GM19452 (cell line): ENCODE results near the gene ENTPD5.
"Not testable (repeated sequence)": the region's sequence is repeated elsewhere in the genome, so short reads cannot be mapped to it uniquely, and the experiment has no call there.

Experiments used
- ATAC-seq: cut with Tn5 transposase; IDR thresholded peaks from one replicate; pipeline ENCODE4 v1.9.1; 2021; ENCODE audit not compliant: unreplicated experiment

The ENTPD5 gene

GRCh38 chr14:74005664-74006063 lies 13.4 kb downstream of the ENTPD5 start:
- ATAC-seq = not testable (repeated sequence)

- ATAC-seq = no peak
Observed at GRCh38 chr14:73998726-73999125, 20.4 kb downstream of the ENTPD5 start.

GRCh38 chr14:73997944-73998447 lies 21.1 kb downstream of the ENTPD5 start:
- no peak for ATAC-seq

- ATAC-seq = no peak
Observed at GRCh38 chr14:73997108-73997943, 21.8 kb downstream of the ENTPD5 start.

- no peak for ATAC-seq
Observed at GRCh38 chr14:73996731-73997107, 22.4 kb downstream of the ENTPD5 start.

- ATAC-seq = no peak
Observed at GRCh38 chr14:73995977-73996378, 23.1 kb downstream of the ENTPD5 start.

- not testable (repeated sequence) for ATAC-seq
Observed at GRCh38 chr14:73994926-73995325, 24.2 kb downstream of the ENTPD5 start.

GRCh38 chr14:73991092-73991491 lies 28.0 kb downstream of the ENTPD5 start:
- ATAC-seq = no peak

GRCh38 chr14:73988656-73989055 lies 30.4 kb downstream of the ENTPD5 start:
- not testable (repeated sequence) for ATAC-seq

GRCh38 chr14:73988065-73988464 lies 31.0 kb downstream of the ENTPD5 start:
- ATAC-seq = no peak

GRCh38 chr14:73977896-73978295 lies 41.2 kb downstream of the ENTPD5 start:
- no peak for ATAC-seq

- ATAC-seq = no peak
Observed at GRCh38 chr14:73976125-73976524, 43.0 kb downstream of the ENTPD5 start.

- no peak for ATAC-seq
Observed at GRCh38 chr14:73973497-73973896, 45.6 kb downstream of the ENTPD5 start.

GRCh38 chr14:73968885-73969284 lies 50.2 kb downstream of the ENTPD5 start:
- ATAC-seq = no peak

GRCh38 chr14:73965216-73965615 lies 53.9 kb downstream of the ENTPD5 start:
- no peak for ATAC-seq

GRCh38 chr14:73961192-73961591 lies 57.9 kb downstream of the ENTPD5 start:
- no peak for ATAC-seq

GRCh38 chr14:73958591-73958990 lies 60.5 kb downstream of the ENTPD5 start:
- ATAC-seq = no peak

GRCh38 chr14:73955674-73956073 lies 63.4 kb downstream of the ENTPD5 start:
- ATAC-seq = no peak

- ATAC-seq = no peak
Observed at GRCh38 chr14:73953731-73954130, 65.4 kb downstream of the ENTPD5 start.

GRCh38 chr14:73949752-73950734 lies 69.0 kb downstream of the ENTPD5 start, which contains the start of the genes COQ6 and FAM161B:
Gene COQ6 (plus strand): TSS chr14:73950302. CDS start chr14:73950333, 31 bp downstream.
Gene FAM161B (minus strand): TSS chr14:73950094. CDS start chr14:73950026, 68 bp downstream.
- ATAC-seq = peak; percentile 90

- ATAC-seq = no peak
Observed at GRCh38 chr14:73945159-73945670, 73.9 kb downstream of the ENTPD5 start.
